ENCODE results near the gene BAZ2B. TPM values are rescaled to one million over a fixed set of nuclear protein-coding genes. Genes with fewer than 3 reads are reported as not detected.

BAZ2B gene
- total and polyA plus RNA-seq, 3 donors from 2014 or later, result 23.5 to 132 (median 119) TPM

DNA sequence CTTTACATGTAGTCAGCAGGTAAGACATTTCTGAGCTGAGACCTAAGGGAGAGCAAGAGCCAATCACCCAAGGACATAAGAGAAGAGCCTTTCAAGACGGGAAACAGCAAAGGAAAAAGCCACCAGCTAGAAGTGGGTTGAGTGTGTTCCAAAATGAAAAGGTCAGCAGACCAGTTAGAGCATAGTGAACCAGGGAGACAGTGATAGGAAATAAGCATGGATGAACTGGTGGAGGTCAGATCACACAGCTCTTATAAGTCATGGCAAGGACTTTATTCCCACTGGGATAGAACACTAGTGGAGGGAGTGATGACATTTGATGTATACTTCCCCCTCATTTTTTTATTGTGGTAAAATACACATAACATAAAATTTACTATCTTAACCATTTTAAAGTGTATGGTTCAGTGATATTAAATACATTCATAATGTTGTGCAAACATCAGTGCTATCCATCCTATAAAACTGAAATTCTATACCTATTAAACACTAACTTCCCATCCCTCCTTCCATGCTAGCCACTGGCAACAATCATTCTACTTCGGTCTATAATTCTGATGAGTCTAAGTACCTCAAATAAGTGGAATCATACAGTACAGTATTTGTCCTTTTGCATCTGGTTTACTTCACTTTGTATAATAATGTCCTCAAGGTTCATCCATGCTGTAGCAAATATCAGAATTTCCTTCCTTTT is 174.0 kb downstream of the BAZ2B start:
- Histone ChIP-seq H3K4me3 (no peak overlapping the region), H3K9me3 (no peaks in the 10 kb centered on the region), H3K36me3 (ENCODE audit: low read depth, missing control alignments) (no peaks in the 10 kb centered on the region), H3K27me3 (no peaks in the 10 kb centered on the region), H3K4me1 (no peaks in the 10 kb centered on the region), H3K27ac (no peak overlapping the region)
- TF ChIP-seq, protein P1, sequence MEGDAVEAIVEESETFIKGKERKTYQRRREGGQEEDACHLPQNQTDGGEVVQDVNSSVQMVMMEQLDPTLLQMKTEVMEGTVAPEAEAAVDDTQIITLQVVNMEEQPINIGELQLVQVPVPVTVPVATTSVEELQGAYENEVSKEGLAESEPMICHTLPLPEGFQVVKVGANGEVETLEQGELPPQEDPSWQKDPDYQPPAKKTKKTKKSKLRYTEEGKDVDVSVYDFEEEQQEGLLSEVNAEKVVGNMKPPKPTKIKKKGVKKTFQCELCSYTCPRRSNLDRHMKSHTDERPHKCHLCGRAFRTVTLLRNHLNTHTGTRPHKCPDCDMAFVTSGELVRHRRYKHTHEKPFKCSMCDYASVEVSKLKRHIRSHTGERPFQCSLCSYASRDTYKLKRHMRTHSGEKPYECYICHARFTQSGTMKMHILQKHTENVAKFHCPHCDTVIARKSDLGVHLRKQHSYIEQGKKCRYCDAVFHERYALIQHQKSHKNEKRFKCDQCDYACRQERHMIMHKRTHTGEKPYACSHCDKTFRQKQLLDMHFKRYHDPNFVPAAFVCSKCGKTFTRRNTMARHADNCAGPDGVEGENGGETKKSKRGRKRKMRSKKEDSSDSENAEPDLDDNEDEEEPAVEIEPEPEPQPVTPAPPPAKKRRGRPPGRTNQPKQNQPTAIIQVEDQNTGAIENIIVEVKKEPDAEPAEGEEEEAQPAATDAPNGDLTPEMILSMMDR (IDR thresholded peaks at IDR 0.05), result no peak
- no peak for TF ChIP-seq POLR2A (IDR thresholded peaks at IDR 0.05)
- intact Hi-C loops (cut with DNase I; ENCODE audit: low total_unique reads), result no loop called here
- DNase-seq, result no peak
- WGBS, 2 donors, result 71 to 72% methylated on average over 2 of the region's 2 CpGs

DNA sequence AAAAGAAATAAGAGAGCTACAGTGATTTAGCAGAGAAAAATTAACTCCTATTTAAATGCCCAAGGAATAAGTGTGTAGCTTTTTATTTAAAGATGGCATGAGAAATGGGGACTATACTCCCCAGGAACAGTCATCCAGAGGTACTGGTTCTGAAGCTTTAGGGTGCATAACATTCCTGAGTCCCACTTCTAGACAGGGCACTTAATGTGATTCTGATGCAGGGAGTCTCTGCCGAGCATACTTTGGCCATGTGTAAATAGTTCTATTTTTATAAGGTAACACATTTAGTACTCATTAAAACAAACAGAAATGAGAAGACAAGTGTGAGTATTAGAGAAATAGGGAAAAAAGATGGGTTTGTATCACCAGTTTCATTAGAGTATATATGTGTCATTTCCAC is 175.2 kb downstream of the BAZ2B start:
- no peak for TF ChIP-seq POLR2A (IDR thresholded peaks at IDR 0.05)
- TF ChIP-seq, protein P1 (IDR thresholded peaks at IDR 0.05), result no peak
- H3K4me3 ChIP-seq, result no peak overlapping the region
- intact Hi-C loops (cut with DNase I; ENCODE audit: low total_unique reads), result no loop called here
- H3K27me3 ChIP-seq, result no peaks in the 10 kb centered on the region
- no peak overlapping the region for H3K27ac ChIP-seq
- 52 to 67% methylated on average over 1 of the region's 1 CpG for WGBS, 2 donors
- H3K4me1 ChIP-seq, result no peaks in the 10 kb centered on the region
- no peaks in the 10 kb centered on the region for H3K9me3 ChIP-seq
- no peaks in the 10 kb centered on the region for H3K36me3 ChIP-seq (ENCODE audit: low read depth, missing control alignments)
- no peak for DNase-seq

DNA sequence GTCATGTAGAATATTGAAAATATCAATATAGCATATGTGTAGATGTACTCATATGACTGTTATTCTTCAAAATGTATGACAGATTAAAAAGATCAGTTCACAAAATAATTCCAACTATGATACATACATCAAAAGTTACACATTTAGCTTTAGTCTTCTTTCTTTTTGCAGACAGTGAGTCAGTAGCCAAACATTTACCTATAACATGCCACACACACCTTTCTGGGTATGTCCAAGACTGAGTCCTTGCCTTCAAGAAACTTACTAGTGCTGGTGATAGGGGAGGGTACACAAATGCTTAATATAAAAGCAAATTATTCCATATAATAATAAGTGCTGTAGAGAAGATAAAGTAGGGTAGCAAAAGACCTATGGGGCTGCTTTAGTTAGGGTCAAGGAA is 176.9 kb downstream of the BAZ2B start:
- intact Hi-C loops (cut with DNase I; ENCODE audit: low total_unique reads), result no loop called here
- no peaks in the 10 kb centered on the region for H3K36me3 ChIP-seq (ENCODE audit: low read depth, missing control alignments)
- TF ChIP-seq POLR2A (IDR thresholded peaks at IDR 0.05), result no peak
- TF ChIP-seq, protein P1 (IDR thresholded peaks at IDR 0.05), result no peak

DNA sequence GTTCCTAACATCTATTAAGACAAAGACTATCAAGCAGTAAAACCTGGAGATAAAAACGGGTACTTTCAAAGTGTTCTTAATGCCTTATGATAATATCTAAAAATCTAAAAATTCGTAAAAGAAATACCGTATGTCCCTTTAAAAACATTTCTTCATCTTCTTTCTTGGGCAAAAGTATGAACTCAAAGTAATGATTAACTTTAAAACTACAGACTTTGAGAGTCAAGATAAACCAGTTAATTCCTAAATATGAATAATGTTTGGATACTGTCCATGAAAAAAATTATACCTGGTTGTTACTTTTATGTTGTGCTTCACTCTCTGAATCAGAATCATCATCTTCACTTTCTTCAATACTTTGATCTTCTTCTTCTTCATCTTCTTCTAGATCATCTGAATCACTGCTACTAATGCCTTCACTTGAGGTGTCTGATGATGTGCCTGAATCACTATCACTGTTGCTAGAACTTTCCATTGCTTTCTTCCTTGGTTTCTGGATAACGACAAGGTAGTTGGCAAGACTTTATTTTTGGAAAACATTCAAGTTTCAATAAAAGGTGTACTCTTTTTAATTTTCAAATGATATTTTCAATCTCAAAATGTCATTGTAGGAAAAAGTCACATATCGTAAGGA is 177.5 kb downstream of the BAZ2B start:
- H3K27me3 ChIP-seq, result no peaks in the 10 kb centered on the region
- TF ChIP-seq, protein P1 (IDR thresholded peaks at IDR 0.05), result no peak
- no peak for TF ChIP-seq POLR2A (IDR thresholded peaks at IDR 0.05)
- no peak for DNase-seq
- intact Hi-C loops (cut with DNase I; ENCODE audit: low total_unique reads), result no loop called here
- H3K9me3 ChIP-seq, result no peaks in the 10 kb centered on the region
- H3K4me1 ChIP-seq, result no peaks in the 10 kb centered on the region
- H3K27ac ChIP-seq, result no peak overlapping the region
- H3K4me3 ChIP-seq, result no peak overlapping the region
- no peaks in the 10 kb centered on the region for H3K36me3 ChIP-seq (ENCODE audit: low read depth, missing control alignments)
- WGBS, 2 donors, result 86 to 88% methylated on average over 5 of the region's 5 CpGs

More for the DNA sequence above, 176.9 kb downstream of the BAZ2B start:
- no peak for DNase-seq
- Histone ChIP-seq H3K9me3 (no peaks in the 10 kb centered on the region), H3K4me1 (no peaks in the 10 kb centered on the region), H3K27ac (no peak overlapping the region), H3K27me3 (no peaks in the 10 kb centered on the region), H3K4me3 (no peak overlapping the region)

DNA sequence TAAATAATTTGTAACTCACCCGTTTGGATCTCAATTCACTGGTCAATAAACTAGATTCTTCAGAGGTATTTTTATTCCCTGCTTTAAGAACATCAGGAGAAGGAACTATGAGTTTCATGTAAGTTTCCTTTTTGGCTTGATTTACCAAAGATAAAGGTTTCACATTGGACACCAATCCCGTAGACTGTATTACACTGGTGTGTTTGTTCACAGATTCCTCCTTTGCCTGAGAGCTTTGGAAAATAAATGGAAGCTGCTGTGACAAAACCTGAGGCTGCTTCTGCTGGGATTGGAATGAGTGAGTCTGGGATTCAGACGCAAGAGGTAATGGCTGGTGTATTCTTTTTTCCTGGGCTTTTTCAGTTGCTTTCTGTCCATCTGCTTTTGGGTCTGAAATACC is 178.1 kb downstream of the BAZ2B start:
- no peaks in the 10 kb centered on the region for H3K27me3 ChIP-seq
- TF ChIP-seq, protein P1 (IDR thresholded peaks at IDR 0.05), result no peak
- no peak for TF ChIP-seq POLR2A (IDR thresholded peaks at IDR 0.05)
- no peak overlapping the region for H3K27ac ChIP-seq
- intact Hi-C loops (cut with DNase I; ENCODE audit: low total_unique reads), result no loop called here
- 88 to 90% methylated on average over 3 of the region's 3 CpGs for WGBS, 2 donors
- DNase-seq, result no peak
- H3K9me3 ChIP-seq, result no peaks in the 10 kb centered on the region
- H3K4me1 ChIP-seq, result no peaks in the 10 kb centered on the region
- no peak overlapping the region for H3K4me3 ChIP-seq
- H3K36me3 ChIP-seq (ENCODE audit: low read depth, missing control alignments), result no peaks in the 10 kb centered on the region

Measured in testis (tissue), 3 donors.